ENCODE results near the gene FBP2.

- TF ChIP-seq CTCF (tag by site-specific recombination; IDR thresholded peaks at IDR 0.05) (no peak), ZSCAN18 (tag by site-specific recombination; IDR thresholded peaks at IDR 0.05) (no peak), ATF2 (tag by site-specific recombination; IDR thresholded peaks at IDR 0.05; ENCODE audit: low read depth) (no peak), ZNF24 (tag by site-specific recombination; IDR thresholded peaks at IDR 0.05) (no peak), ZNF302 (tag by site-specific recombination; IDR thresholded peaks at IDR 0.05; ENCODE audit: low read depth) (no peak), PATZ1 (tag by site-specific recombination; IDR thresholded peaks at IDR 0.05) (no peak), OSR2 (tag by site-specific recombination; IDR thresholded peaks at IDR 0.05) (no peak), KLF10 (tag by site-specific recombination; IDR thresholded peaks at IDR 0.05) (no peak)
- TF ChIP-seq, protein P1, sequence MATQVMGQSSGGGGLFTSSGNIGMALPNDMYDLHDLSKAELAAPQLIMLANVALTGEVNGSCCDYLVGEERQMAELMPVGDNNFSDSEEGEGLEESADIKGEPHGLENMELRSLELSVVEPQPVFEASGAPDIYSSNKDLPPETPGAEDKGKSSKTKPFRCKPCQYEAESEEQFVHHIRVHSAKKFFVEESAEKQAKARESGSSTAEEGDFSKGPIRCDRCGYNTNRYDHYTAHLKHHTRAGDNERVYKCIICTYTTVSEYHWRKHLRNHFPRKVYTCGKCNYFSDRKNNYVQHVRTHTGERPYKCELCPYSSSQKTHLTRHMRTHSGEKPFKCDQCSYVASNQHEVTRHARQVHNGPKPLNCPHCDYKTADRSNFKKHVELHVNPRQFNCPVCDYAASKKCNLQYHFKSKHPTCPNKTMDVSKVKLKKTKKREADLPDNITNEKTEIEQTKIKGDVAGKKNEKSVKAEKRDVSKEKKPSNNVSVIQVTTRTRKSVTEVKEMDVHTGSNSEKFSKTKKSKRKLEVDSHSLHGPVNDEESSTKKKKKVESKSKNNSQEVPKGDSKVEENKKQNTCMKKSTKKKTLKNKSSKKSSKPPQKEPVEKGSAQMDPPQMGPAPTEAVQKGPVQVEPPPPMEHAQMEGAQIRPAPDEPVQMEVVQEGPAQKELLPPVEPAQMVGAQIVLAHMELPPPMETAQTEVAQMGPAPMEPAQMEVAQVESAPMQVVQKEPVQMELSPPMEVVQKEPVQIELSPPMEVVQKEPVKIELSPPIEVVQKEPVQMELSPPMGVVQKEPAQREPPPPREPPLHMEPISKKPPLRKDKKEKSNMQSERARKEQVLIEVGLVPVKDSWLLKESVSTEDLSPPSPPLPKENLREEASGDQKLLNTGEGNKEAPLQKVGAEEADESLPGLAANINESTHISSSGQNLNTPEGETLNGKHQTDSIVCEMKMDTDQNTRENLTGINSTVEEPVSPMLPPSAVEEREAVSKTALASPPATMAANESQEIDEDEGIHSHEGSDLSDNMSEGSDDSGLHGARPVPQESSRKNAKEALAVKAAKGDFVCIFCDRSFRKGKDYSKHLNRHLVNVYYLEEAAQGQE (tag by site-specific recombination; IDR thresholded peaks at IDR 0.05), result no peak
- TF ChIP-seq, protein P2, sequence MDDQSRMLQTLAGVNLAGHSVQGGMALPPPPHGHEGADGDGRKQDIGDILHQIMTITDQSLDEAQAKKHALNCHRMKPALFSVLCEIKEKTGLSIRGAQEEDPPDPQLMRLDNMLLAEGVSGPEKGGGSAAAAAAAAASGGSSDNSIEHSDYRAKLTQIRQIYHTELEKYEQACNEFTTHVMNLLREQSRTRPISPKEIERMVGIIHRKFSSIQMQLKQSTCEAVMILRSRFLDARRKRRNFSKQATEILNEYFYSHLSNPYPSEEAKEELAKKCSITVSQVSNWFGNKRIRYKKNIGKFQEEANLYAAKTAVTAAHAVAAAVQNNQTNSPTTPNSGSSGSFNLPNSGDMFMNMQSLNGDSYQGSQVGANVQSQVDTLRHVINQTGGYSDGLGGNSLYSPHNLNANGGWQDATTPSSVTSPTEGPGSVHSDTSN (CRISPR knock-in tag; IDR thresholded peaks at IDR 0.05), result no peak
Observed at GRCh38 chr9:94623253-94623652, 29.6 kb upstream of the FBP2 start.
